ENCODE results near the gene CFAP54.
A peak's percentile ranks its signal among the peaks of the same experiment; 100 is the strongest.

Gene CFAP54

GRCh38 chr12:96811083-96811482 lies 321.7 kb downstream of the CFAP54 start:
- Histone ChIP-seq H2BK15ac (replicated peaks; ENCODE audit: low read depth) (no peak overlapping the region), H3K4me3 (ENCODE audit: low read length) (no peak overlapping the region), H3K27me3 (ENCODE audit: insufficient read depth, low read length, poor library complexity) (no peaks in the 10 kb centered on the region), H3K56ac (ENCODE audit: low read length) (no peak overlapping the region), H3K23ac (ENCODE audit: low read length) (no peak overlapping the region), H2AK5ac (ENCODE audit: low read length) (no peak overlapping the region), H3K9ac (ENCODE audit: low read length) (no peak overlapping the region), H3K4me2 (ENCODE audit: low read length) (no peak overlapping the region), H4K5ac (ENCODE audit: low read length) (no peak overlapping the region), H4K8ac (ENCODE audit: low read depth, low read length) (no peak overlapping the region), H3K36me3 (ENCODE audit: control insufficient read depth, insufficient read depth, low read length) (no peaks in the 10 kb centered on the region), H3K18ac (ENCODE audit: low read length) (no peak overlapping the region), H2BK120ac (ENCODE audit: low read depth, low read length) (no peak overlapping the region), H3K4me1 (ENCODE audit: control insufficient read depth, low read depth, low read length) (no peaks in the 10 kb centered on the region), H3K27ac (ENCODE audit: low read depth, low read length) (no peak overlapping the region), H2BK5ac (ENCODE audit: low read length) (no peak overlapping the region), H3K79me1 (ENCODE audit: low read length) (no peaks in the 10 kb centered on the region), H3K4ac (ENCODE audit: low read depth, low read length) (no peak overlapping the region), H3K79me2 (ENCODE audit: control insufficient read depth, insufficient read depth, low read length) (no peaks in the 10 kb centered on the region)
- WGBS (ENCODE audit: extremely low coverage, insufficient coverage, low lambda C conversion rate), result no CpG with 5 or more reads among the region's 3 CpGs
- peak; percentile 69 for DNase-seq

- no peaks in the 10 kb centered on the region for H3K36me3 ChIP-seq (ENCODE audit: control insufficient read depth, insufficient read depth, low read length)
- no peak for DNase-seq
- H2BK5ac ChIP-seq (ENCODE audit: low read length), result no peak overlapping the region
- H3K4me3 ChIP-seq (ENCODE audit: low read length), result no peak overlapping the region
- H3K27ac ChIP-seq (ENCODE audit: low read depth, low read length), result no peak overlapping the region
- H3K18ac ChIP-seq (ENCODE audit: low read length), result no peak overlapping the region
- no peaks in the 10 kb centered on the region for H3K4me1 ChIP-seq (ENCODE audit: control insufficient read depth, low read depth, low read length)
- H2AK5ac ChIP-seq (ENCODE audit: low read length), result no peak overlapping the region
- no peak overlapping the region for H2BK15ac ChIP-seq (replicated peaks; ENCODE audit: low read depth)
- no peak overlapping the region for H2BK120ac ChIP-seq (ENCODE audit: low read depth, low read length)
- no CpG with 5 or more reads among the region's 2 CpGs for WGBS (ENCODE audit: extremely low coverage, insufficient coverage, low lambda C conversion rate)
- no peaks in the 10 kb centered on the region for H3K79me1 ChIP-seq (ENCODE audit: low read length)
- no peaks in the 10 kb centered on the region for H3K79me2 ChIP-seq (ENCODE audit: control insufficient read depth, insufficient read depth, low read length)
- H4K5ac ChIP-seq (ENCODE audit: low read length), result no peak overlapping the region
- H4K8ac ChIP-seq (ENCODE audit: low read depth, low read length), result no peak overlapping the region
- H3K27me3 ChIP-seq (ENCODE audit: insufficient read depth, low read length, poor library complexity), result no peaks in the 10 kb centered on the region
- no peak overlapping the region for H3K23ac ChIP-seq (ENCODE audit: low read length)
- H3K56ac ChIP-seq (ENCODE audit: low read length), result no peak overlapping the region
- H3K9ac ChIP-seq (ENCODE audit: low read length), result no peak overlapping the region
- H3K4me2 ChIP-seq (ENCODE audit: low read length), result no peak overlapping the region
- H3K4ac ChIP-seq (ENCODE audit: low read depth, low read length), result no peak overlapping the region
Measured at GRCh38 chr12:96812153-96812552, 322.8 kb downstream of the CFAP54 start.

- Histone ChIP-seq H4K5ac (ENCODE audit: low read length) (no peak overlapping the region), H3K18ac (ENCODE audit: low read length) (no peak overlapping the region), H3K79me1 (ENCODE audit: low read length) (no peaks in the 10 kb centered on the region), H3K56ac (ENCODE audit: low read length) (no peak overlapping the region), H3K27ac (ENCODE audit: low read depth, low read length) (no peak overlapping the region), H3K9ac (ENCODE audit: low read length) (no peak overlapping the region), H3K4me1 (ENCODE audit: control insufficient read depth, low read depth, low read length) (no peaks in the 10 kb centered on the region), H4K8ac (ENCODE audit: low read depth, low read length) (no peak overlapping the region), H3K4me3 (ENCODE audit: low read length) (no peak overlapping the region), H3K79me2 (ENCODE audit: control insufficient read depth, insufficient read depth, low read length) (no peaks in the 10 kb centered on the region), H3K4me2 (ENCODE audit: low read length) (no peak overlapping the region), H2AK5ac (ENCODE audit: low read length) (no peak overlapping the region), H3K27me3 (ENCODE audit: insufficient read depth, low read length, poor library complexity) (no peaks in the 10 kb centered on the region), H2BK5ac (ENCODE audit: low read length) (no peak overlapping the region), H2BK15ac (replicated peaks; ENCODE audit: low read depth) (no peak overlapping the region), H2BK120ac (ENCODE audit: low read depth, low read length) (no peak overlapping the region), H3K36me3 (ENCODE audit: control insufficient read depth, insufficient read depth, low read length) (no peaks in the 10 kb centered on the region), H3K4ac (ENCODE audit: low read depth, low read length) (no peak overlapping the region), H3K23ac (ENCODE audit: low read length) (no peak overlapping the region)
- whole genome bisulfite sequencing (ENCODE audit: extremely low coverage, insufficient coverage, low lambda C conversion rate), result no CpG with 5 or more reads among the region's 2 CpGs
- no peak for DNase-seq
Measured at GRCh38 chr12:96814200-96814599, 324.8 kb downstream of the CFAP54 start.

GRCh38 chr12:96821592-96821991 lies 332.2 kb downstream of the CFAP54 start:
- Histone ChIP-seq H3K36me3 (ENCODE audit: control insufficient read depth, insufficient read depth, low read length) (no peaks in the 10 kb centered on the region), H3K27ac (ENCODE audit: low read depth, low read length) (no peak overlapping the region), H2BK5ac (ENCODE audit: low read length) (no peak overlapping the region), H3K27me3 (ENCODE audit: insufficient read depth, low read length, poor library complexity) (no peaks in the 10 kb centered on the region), H3K4me1 (ENCODE audit: control insufficient read depth, low read depth, low read length) (no peaks in the 10 kb centered on the region), H3K79me1 (ENCODE audit: low read length) (no peaks in the 10 kb centered on the region), H3K9ac (ENCODE audit: low read length) (no peak overlapping the region), H2BK120ac (ENCODE audit: low read depth, low read length) (no peak overlapping the region), H3K23ac (ENCODE audit: low read length) (no peak overlapping the region), H4K5ac (ENCODE audit: low read length) (no peak overlapping the region), H2BK15ac (replicated peaks; ENCODE audit: low read depth) (no peak overlapping the region), H3K4me2 (ENCODE audit: low read length) (no peak overlapping the region), H3K4ac (ENCODE audit: low read depth, low read length) (no peak overlapping the region), H3K18ac (ENCODE audit: low read length) (no peak overlapping the region), H4K8ac (ENCODE audit: low read depth, low read length) (no peak overlapping the region), H3K4me3 (ENCODE audit: low read length) (no peak overlapping the region), H2AK5ac (ENCODE audit: low read length) (no peak overlapping the region), H3K56ac (ENCODE audit: low read length) (no peak overlapping the region), H3K79me2 (ENCODE audit: control insufficient read depth, insufficient read depth, low read length) (no peaks in the 10 kb centered on the region)
- WGBS (ENCODE audit: extremely low coverage, insufficient coverage, low lambda C conversion rate), result no CpG with 5 or more reads among the region's 3 CpGs
- DNase-seq, result no peak

- no peak overlapping the region for H3K18ac ChIP-seq (ENCODE audit: low read length)
- no peak overlapping the region for H4K8ac ChIP-seq (ENCODE audit: low read depth, low read length)
- no peak overlapping the region for H3K23ac ChIP-seq (ENCODE audit: low read length)
- H3K4me1 ChIP-seq (ENCODE audit: control insufficient read depth, low read depth, low read length), result no peaks in the 10 kb centered on the region
- no peak overlapping the region for H2BK15ac ChIP-seq (replicated peaks; ENCODE audit: low read depth)
- no peaks in the 10 kb centered on the region for H3K79me1 ChIP-seq (ENCODE audit: low read length)
- H4K5ac ChIP-seq (ENCODE audit: low read length), result no peak overlapping the region
- H3K79me2 ChIP-seq (ENCODE audit: control insufficient read depth, insufficient read depth, low read length), result no peaks in the 10 kb centered on the region
- H3K27me3 ChIP-seq (ENCODE audit: insufficient read depth, low read length, poor library complexity), result no peaks in the 10 kb centered on the region
- no peak for DNase-seq
- H2BK5ac ChIP-seq (ENCODE audit: low read length), result no peak overlapping the region
- no peak overlapping the region for H3K56ac ChIP-seq (ENCODE audit: low read length)
- H3K4me2 ChIP-seq (ENCODE audit: low read length), result no peak overlapping the region
- H2BK120ac ChIP-seq (ENCODE audit: low read depth, low read length), result no peak overlapping the region
- H3K9ac ChIP-seq (ENCODE audit: low read length), result no peak overlapping the region
- no peak overlapping the region for H3K4ac ChIP-seq (ENCODE audit: low read depth, low read length)
- H3K4me3 ChIP-seq (ENCODE audit: low read length), result no peak overlapping the region
- H2AK5ac ChIP-seq (ENCODE audit: low read length), result no peak overlapping the region
- WGBS (ENCODE audit: extremely low coverage, insufficient coverage, low lambda C conversion rate), result no CpG with 5 or more reads among the region's 1 CpG
- H3K27ac ChIP-seq (ENCODE audit: low read depth, low read length), result no peak overlapping the region
- no peaks in the 10 kb centered on the region for H3K36me3 ChIP-seq (ENCODE audit: control insufficient read depth, insufficient read depth, low read length)
Measured at GRCh38 chr12:96822641-96823040, 333.3 kb downstream of the CFAP54 start.

- Histone ChIP-seq H3K27me3 (ENCODE audit: insufficient read depth, low read length, poor library complexity) (no peaks in the 10 kb centered on the region), H3K79me2 (ENCODE audit: control insufficient read depth, insufficient read depth, low read length) (no peaks in the 10 kb centered on the region), H3K18ac (ENCODE audit: low read length) (no peak overlapping the region), H4K5ac (ENCODE audit: low read length) (no peak overlapping the region), H3K23ac (ENCODE audit: low read length) (no peak overlapping the region), H3K27ac (ENCODE audit: low read depth, low read length) (no peak overlapping the region), H3K36me3 (ENCODE audit: control insufficient read depth, insufficient read depth, low read length) (no peaks in the 10 kb centered on the region), H4K8ac (ENCODE audit: low read depth, low read length) (no peak overlapping the region), H3K56ac (ENCODE audit: low read length) (no peak overlapping the region), H2AK5ac (ENCODE audit: low read length) (no peak overlapping the region), H3K79me1 (ENCODE audit: low read length) (no peaks in the 10 kb centered on the region), H3K9ac (ENCODE audit: low read length) (no peak overlapping the region), H3K4me3 (ENCODE audit: low read length) (no peak overlapping the region), H3K4ac (ENCODE audit: low read depth, low read length) (no peak overlapping the region), H2BK120ac (ENCODE audit: low read depth, low read length) (no peak overlapping the region), H3K4me2 (ENCODE audit: low read length) (no peak overlapping the region), H2BK15ac (replicated peaks; ENCODE audit: low read depth) (no peak overlapping the region), H3K4me1 (ENCODE audit: control insufficient read depth, low read depth, low read length) (no peaks in the 10 kb centered on the region), H2BK5ac (ENCODE audit: low read length) (no peak overlapping the region)
- no peak for DNase-seq
- no CpG with 5 or more reads among the region's 7 CpGs for WGBS (ENCODE audit: extremely low coverage, insufficient coverage, low lambda C conversion rate)
Measured at GRCh38 chr12:96824074-96824837, 334.9 kb downstream of the CFAP54 start.

All from mesendoderm (in vitro differentiated cells).